HepG2 (cell line): Measurements from ENCODE around the gene AMPD2. TPM values are rescaled to one million over a fixed set of nuclear protein-coding genes. Genes with fewer than 3 reads are reported as not detected.
"Not testable (repeated sequence)": the region's sequence is repeated elsewhere in the genome, so short reads cannot be mapped to it uniquely, and the experiment has no call there.

Experiments
- ATAC-seq: fragments of 200-7000 bp; cut with Tn5 transposase; 3 replicates; pipeline ENCODE4 v1.9.1; 2020; ENCODE audit warnings: mild to moderate bottlenecking, moderate library complexity
- BruUV-seq: library from RNA; stranded (reverse); fragments of 400-500 nt; replicated peaks from 2 replicates; lab custom pipeline; 2021; lab: Mats Ljungman, UMichigan
- CTCF ChIA-PET: fragments of 300-600 bp; formaldehyde crosslinking; extraction: SDS; loops from one replicate; lab custom pipeline; 2021; ENCODE audit warnings: low total read pairs, inconsistent platforms, low intra/inter-chr PET ratio; lab: Yijun Ruan, JAX
- POLR2A ChIA-PET: fragments of 350-600 bp; sonication (Branson Sonifier 250); formaldehyde crosslinking; loops from one replicate; lab custom pipeline; 2020; ENCODE audit warnings: antibody characterized with exemption, inconsistent platforms; lab: Yijun Ruan, JAX
- DNase-seq: peaks from one replicate; pipeline ENCODE4 v3.0.0-alpha.2; 2015; ENCODE audit warnings: low spot score
- FAIRE-seq: peaks from 3 replicates; lab custom pipeline; 2011; peaks lifted over from hg19 to GRCh38; lab: Jason Lieb, UNC
- H2AFZ ChIP-seq: one replicate; pipeline ENCODE4 v1.6.1; 2011; ENCODE audit warnings: low read length, inconsistent platforms
- H3K27ac ChIP-seq: fragments of 300-600 bp; 3 replicates; pipeline ENCODE4 v1.8.0; 2011; ENCODE audit warnings: mixed run types, mild to moderate bottlenecking, mixed read lengths, low read length, inconsistent platforms; ENCODE audit not compliant: insufficient read depth; ENCODE audit errors: extremely low read length
- H3K27me3 ChIP-seq, 2 experiments: fragments of 200-600 bp in 1 of 2; 2 replicates in 1 of 2; 3 replicates in 1 of 2; pipeline versions ENCODE4 v1.6.0 to v1.8.0; 2011; ENCODE audit warnings: low read length in 2 of 2, mild to moderate bottlenecking in 2 of 2, moderate library complexity in 2 of 2, inconsistent platforms in 1 of 2; ENCODE audit not compliant: insufficient read depth in 2 of 2, control insufficient read depth in 1 of 2
- H3K36me3 ChIP-seq, 2 experiments: fragments of 200-600 bp in 1 of 2; replicated peaks in 1 of 2; 2 replicates in 1 of 2; 3 replicates in 1 of 2; pipeline versions ENCODE4 v1.5.1 to v1.8.0; 2011; ENCODE audit warnings: low read length in 2 of 2, inconsistent platforms in 1 of 2; ENCODE audit not compliant: insufficient read depth in 2 of 2, control insufficient read depth in 1 of 2
- H3K4me1 ChIP-seq: 2 replicates; pipeline ENCODE4 v1.5.1; 2012; ENCODE audit warnings: low read length, inconsistent platforms; ENCODE audit not compliant: insufficient read depth
- H3K4me2 ChIP-seq: 2 replicates; pipeline ENCODE4 v1.6.0; 2011; ENCODE audit warnings: low read depth, low read length, inconsistent platforms
- H3K4me3 ChIP-seq, 3 experiments: fragments of 200-600 bp in 1 of 3; sonication (generic), shearing (Covaris generic) in 1 of 3; replicated peaks in 1 of 3; 2 replicates each; pipeline ENCODE4 v1.5.1; 2011 to 2016; ENCODE audit warnings: low read length in 3 of 3, inconsistent platforms in 2 of 3, low read depth in 2 of 3, mild to moderate bottlenecking in 2 of 3, control low read depth in 1 of 3, mixed read lengths in 1 of 3; ENCODE audit not compliant: insufficient read depth in 1 of 3
- H3K79me2 ChIP-seq: one replicate; pipeline ENCODE4 v1.6.1; 2011; ENCODE audit warnings: low read length, inconsistent platforms; ENCODE audit not compliant: insufficient read depth
- H3K9ac ChIP-seq: 2 replicates; pipeline ENCODE4 v1.6.0; 2011; ENCODE audit warnings: mild to moderate bottlenecking, low read depth, low read length, inconsistent platforms; ENCODE audit not compliant: insufficient read depth
- H3K9me3 ChIP-seq: 2 replicates; pipeline ENCODE4 v1.5.1; 2012; ENCODE audit warnings: mild to moderate bottlenecking, low read length
- H4K20me1 ChIP-seq: 2 replicates; pipeline ENCODE4 v1.6.0; 2011; ENCODE audit warnings: inconsistent platforms, mild to moderate bottlenecking, low read length, moderate library complexity; ENCODE audit not compliant: insufficient read depth
- BCL6 ChIP-seq: IDR thresholded peaks from 2 replicates; pipeline ENCODE4 v1.6.1; 2016; ENCODE audit warnings: missing genetic modification reagents, missing compliant biosample characterization
- FOXC1 ChIP-seq: sonication (generic); formaldehyde crosslinking; IDR thresholded peaks from 2 replicates; pipeline ENCODE4 v1.8.0; 2022; ENCODE audit warnings: mild to moderate bottlenecking, missing genetic modification reagents, borderline replicate concordance
- HNF1B ChIP-seq: sonication (generic); formaldehyde crosslinking; IDR thresholded peaks from 2 replicates; pipeline ENCODE4 v1.5.1; 2020; ENCODE audit warnings: mild to moderate bottlenecking, moderate library complexity, missing genetic modification reagents
- MED1 ChIP-seq: sonication (generic); formaldehyde crosslinking; IDR thresholded peaks from 2 replicates; pipeline ENCODE4 v1.4.0; 2020; ENCODE audit warnings: missing genetic modification reagents
- NFKB2 ChIP-seq: sonication (generic); formaldehyde crosslinking; IDR thresholded peaks from 2 replicates; pipeline ENCODE4 v1.4.0; 2020; ENCODE audit warnings: missing genetic modification reagents, borderline replicate concordance
- TEF ChIP-seq: sonication (generic); formaldehyde crosslinking; IDR thresholded peaks from 2 replicates; pipeline ENCODE4 v1.5.0; 2020; ENCODE audit warnings: missing genetic modification reagents
- WGBS: methylation state at CpG from one replicate; pipeline ENCODE4 v1.1.6; 2017; ENCODE audit warnings: low lambda C conversion rate; 5-methylcytosine and 5-hydroxymethylcytosine counted together
- in situ Hi-C: cut with HindIII; loops from 2 replicates; pipeline ENCODE4 v1.10.0; 2017; ENCODE audit warnings: low pct_unique_long_range_greater_than_20kb; ENCODE audit not compliant: extremely low pct_ligation_motif_present
- intact Hi-C: fragments of 100-400 bp; cut with micrococcal nuclease; formaldehyde crosslinking; loops from one replicate; pipeline ENCODE4 v1.10.0; 2022; ENCODE audit not compliant: unreplicated experiment
- polyA plus RNA-seq, 8 experiments: library from polyadenylated mRNA; depleted of rRNA in 3 of 8; stranded (reverse) in 7 of 8; unstranded in 1 of 8; fragments of >200 nt; fragmentation: Illumina TruSeq in 4 of 8; extraction: Trizol in 4 of 8; gene quantifications; 2 replicates each; pipeline versions ENCODE4 v1.2.1 to v1.2.3, GENCODE V29; 2011 to 2016; ENCODE audit warnings: low read depth in 4 of 8, missing spikeins in 1 of 8, mixed read lengths in 1 of 8; ENCODE audit not compliant: insufficient read depth in 1 of 8
- total RNA-seq, 5 experiments: library from RNA; depleted of rRNA; stranded (reverse); fragments of >200 nt; fragmentation: Illumina TruSeq; extraction: Trizol; gene quantifications; 2 replicates each; pipeline ENCODE4 v1.2.3, GENCODE V29; 2016; ENCODE audit warnings: low read depth in 1 of 5

The AMPD2 gene
- total and polyA plus RNA-seq, 2 of the 13 experiments (the other 11 are each of a cell fraction or from before 2014, with no cell fraction given), result 62.3 to 82.0 TPM

- no TSS peak for BruUV-seq
- FAIRE-seq, result no peak
- no peak overlapping the region for H3K9ac ChIP-seq
- no peak overlapping the region for H3K27ac ChIP-seq
- H3K4me1 ChIP-seq, result peaks cover 27% of the 10 kb centered on the region
- no peaks in the 10 kb centered on the region for H3K9me3 ChIP-seq
- intact Hi-C loops, result loop anchor here (5.0 kb wide), 1 partner anchor 112 kb away; no protein-coding TSS in a partner anchor
- no peak overlapping the region for H3K4me3 ChIP-seq
- TF ChIP-seq TEF (CRISPR knock-in tag), result peak; percentile 95
- no peak for TF ChIP-seq NFKB2 (CRISPR knock-in tag)
- TF ChIP-seq HNF1B, result 0 out of 2 replicates have a peak, but pooled peaks have one; percentile 28
- peak; percentile 44; the same call in 1 of the 2 replicates for TF ChIP-seq BCL6 (CRISPR knock-in tag)
- 0 out of 2 replicates have a peak, but pooled peaks have one; percentile 21 for TF ChIP-seq MED1 (CRISPR knock-in tag)
- no peak for TF ChIP-seq FOXC1
- no peaks in the 10 kb centered on the region; a peak in 2 of 5 replicates for H3K36me3 ChIP-seq
- H2AFZ ChIP-seq, result no peak overlapping the region
- in situ Hi-C loops, result loop anchor here (10.0 kb wide), 1 partner anchor 55 kb away; the partner anchor contains the start of gene GSTM5
- WGBS, result 75% methylated on average over 5 of the region's 5 CpGs
- H3K79me2 ChIP-seq, result no peaks in the 10 kb centered on the region
- no peaks in the 10 kb centered on the region for H4K20me1 ChIP-seq
- ChIA-PET POLR2A (no interaction called here), CTCF (no interaction called here)
- ATAC-seq, result no peak
- no peaks in the 10 kb centered on the region for H3K27me3 ChIP-seq
- peak; percentile 30 for DNase-seq
- H3K4me2 ChIP-seq, result no peak overlapping the region
Observed at GRCh38 chr1:109659997-109660690, 40.5 kb downstream of the AMPD2 start.

- H4K20me1 ChIP-seq, H3K36me3 ChIP-seq, BruUV-seq, H3K4me3 ChIP-seq, POLR2A ChIA-PET, H3K4me2 ChIP-seq, H3K27me3 ChIP-seq, DNase-seq, ATAC-seq, FAIRE-seq, H2AFZ ChIP-seq, H3K9ac ChIP-seq, intact Hi-C loops, H3K27ac ChIP-seq, H3K79me2 ChIP-seq, CTCF ChIA-PET, H3K9me3 ChIP-seq: not testable (repeated sequence)
- peaks cover 22% of the 10 kb centered on the region; the same call in 1 of the 2 replicates for H3K4me1 ChIP-seq
- in situ Hi-C loops, result loop anchor here (10.0 kb wide), 1 partner anchor 54 kb away; the partner anchor contains the start of gene GSTM5
- WGBS, result 94% methylated on average over 2 of the region's 4 CpGs
Observed at GRCh38 chr1:109660691-109661026, 41.0 kb downstream of the AMPD2 start.
